ENCODE data around the gene PCSK5.

Gene PCSK5

GRCh38 chr9:75907329-75907728 is 16.9 kb downstream of the PCSK5 start:
- TF ChIP-seq CTCF (IDR thresholded peaks at IDR 0.05; ENCODE audit: insufficient read depth, low read depth, low read length, missing control alignments), result no peak
- no peak overlapping the region for H3K4me3 ChIP-seq (ENCODE audit: low read length)
- DNase-seq (ENCODE audit: low read depth), result no peak

GRCh38 chr9:75907923-75908322 is 17.4 kb downstream of the PCSK5 start:
- no peak for TF ChIP-seq CTCF (IDR thresholded peaks at IDR 0.05; ENCODE audit: insufficient read depth, low read depth, low read length, missing control alignments)
- no peak for DNase-seq (ENCODE audit: low read depth)
- H3K4me3 ChIP-seq (ENCODE audit: low read length), result no peak overlapping the region

GRCh38 chr9:75909776-75910175 is 19.3 kb downstream of the PCSK5 start:
- DNase-seq (ENCODE audit: low read depth), result no peak
- no peak for TF ChIP-seq CTCF (IDR thresholded peaks at IDR 0.05; ENCODE audit: insufficient read depth, low read depth, low read length, missing control alignments)
- no peak overlapping the region for H3K4me3 ChIP-seq (ENCODE audit: low read length)

- DNase-seq (ENCODE audit: low read depth), result no peak
- TF ChIP-seq CTCF (IDR thresholded peaks at IDR 0.05; ENCODE audit: insufficient read depth, low read depth, low read length, missing control alignments), result no peak
Measured at GRCh38 chr9:75910731-75911130, 20.3 kb downstream of the PCSK5 start.

GRCh38 chr9:75911390-75911789 is 20.9 kb downstream of the PCSK5 start:
- TF ChIP-seq CTCF (IDR thresholded peaks at IDR 0.05; ENCODE audit: insufficient read depth, low read depth, low read length, missing control alignments), result no peak
- DNase-seq (ENCODE audit: low read depth), result no peak
- H3K4me3 ChIP-seq (ENCODE audit: low read length), result no peak overlapping the region

More at GRCh38 chr9:75910731-75911130, 20.3 kb downstream of the PCSK5 start:
- H3K4me3 ChIP-seq (ENCODE audit: low read length), result no peak overlapping the region

- no peak for TF ChIP-seq CTCF (IDR thresholded peaks at IDR 0.05; ENCODE audit: insufficient read depth, low read depth, low read length, missing control alignments)
- no peak for DNase-seq (ENCODE audit: low read depth)
- H3K4me3 ChIP-seq (ENCODE audit: low read length), result no peak overlapping the region
Measured at GRCh38 chr9:75912951-75913350, 22.5 kb downstream of the PCSK5 start.

GRCh38 chr9:75914002-75914401 is 23.5 kb downstream of the PCSK5 start:
- no peak for DNase-seq (ENCODE audit: low read depth)
- no peak for TF ChIP-seq CTCF (IDR thresholded peaks at IDR 0.05; ENCODE audit: insufficient read depth, low read depth, low read length, missing control alignments)
- H3K4me3 ChIP-seq (ENCODE audit: low read length), result no peak overlapping the region

Measured in epithelial cell of esophagus (primary cell).